ENCODE data around the gene RUNDC3A. TPM values are rescaled to one million over a fixed set of nuclear protein-coding genes. Genes with fewer than 3 reads are reported as not detected.
A peak's percentile ranks its signal among the peaks of the same experiment; 100 is the strongest.

The RUNDC3A gene
- total and polyA plus RNA-seq, 2 of the 13 experiments (the other 11 are each of a cell fraction or from before 2014, with no cell fraction given): 0.25 TPM; not detected in 1

DNA sequence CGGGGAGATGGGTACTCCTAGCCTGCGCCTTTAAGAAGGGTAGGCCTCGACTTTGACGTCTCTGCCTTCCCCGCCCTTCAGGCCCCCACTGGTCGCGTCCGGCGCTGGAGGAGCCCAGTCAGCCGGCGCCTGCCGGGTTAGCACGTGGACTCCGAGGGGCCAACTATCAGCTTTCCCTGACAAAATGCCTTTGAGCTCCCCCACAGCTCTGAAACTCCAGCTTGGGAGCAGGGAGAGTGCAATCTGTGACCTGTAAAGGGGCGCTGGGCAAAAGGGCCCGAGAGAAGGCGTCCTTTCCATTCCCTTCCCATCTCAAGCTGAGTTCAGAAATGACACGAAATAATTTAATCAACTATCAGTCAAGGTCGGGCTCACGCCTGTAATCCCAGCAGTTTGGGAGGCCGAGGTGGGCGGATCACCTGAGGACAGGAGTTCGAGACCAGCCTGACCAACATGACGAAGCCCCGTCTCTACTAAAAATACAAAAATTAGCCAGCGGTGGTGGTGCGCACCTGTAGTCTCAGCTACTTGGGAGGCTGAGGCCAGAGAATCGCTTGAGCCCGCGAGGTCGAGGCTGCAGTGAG is 18.6 kb downstream of the RUNDC3A start (continued):
- TF ChIP-seq, protein P1, sequence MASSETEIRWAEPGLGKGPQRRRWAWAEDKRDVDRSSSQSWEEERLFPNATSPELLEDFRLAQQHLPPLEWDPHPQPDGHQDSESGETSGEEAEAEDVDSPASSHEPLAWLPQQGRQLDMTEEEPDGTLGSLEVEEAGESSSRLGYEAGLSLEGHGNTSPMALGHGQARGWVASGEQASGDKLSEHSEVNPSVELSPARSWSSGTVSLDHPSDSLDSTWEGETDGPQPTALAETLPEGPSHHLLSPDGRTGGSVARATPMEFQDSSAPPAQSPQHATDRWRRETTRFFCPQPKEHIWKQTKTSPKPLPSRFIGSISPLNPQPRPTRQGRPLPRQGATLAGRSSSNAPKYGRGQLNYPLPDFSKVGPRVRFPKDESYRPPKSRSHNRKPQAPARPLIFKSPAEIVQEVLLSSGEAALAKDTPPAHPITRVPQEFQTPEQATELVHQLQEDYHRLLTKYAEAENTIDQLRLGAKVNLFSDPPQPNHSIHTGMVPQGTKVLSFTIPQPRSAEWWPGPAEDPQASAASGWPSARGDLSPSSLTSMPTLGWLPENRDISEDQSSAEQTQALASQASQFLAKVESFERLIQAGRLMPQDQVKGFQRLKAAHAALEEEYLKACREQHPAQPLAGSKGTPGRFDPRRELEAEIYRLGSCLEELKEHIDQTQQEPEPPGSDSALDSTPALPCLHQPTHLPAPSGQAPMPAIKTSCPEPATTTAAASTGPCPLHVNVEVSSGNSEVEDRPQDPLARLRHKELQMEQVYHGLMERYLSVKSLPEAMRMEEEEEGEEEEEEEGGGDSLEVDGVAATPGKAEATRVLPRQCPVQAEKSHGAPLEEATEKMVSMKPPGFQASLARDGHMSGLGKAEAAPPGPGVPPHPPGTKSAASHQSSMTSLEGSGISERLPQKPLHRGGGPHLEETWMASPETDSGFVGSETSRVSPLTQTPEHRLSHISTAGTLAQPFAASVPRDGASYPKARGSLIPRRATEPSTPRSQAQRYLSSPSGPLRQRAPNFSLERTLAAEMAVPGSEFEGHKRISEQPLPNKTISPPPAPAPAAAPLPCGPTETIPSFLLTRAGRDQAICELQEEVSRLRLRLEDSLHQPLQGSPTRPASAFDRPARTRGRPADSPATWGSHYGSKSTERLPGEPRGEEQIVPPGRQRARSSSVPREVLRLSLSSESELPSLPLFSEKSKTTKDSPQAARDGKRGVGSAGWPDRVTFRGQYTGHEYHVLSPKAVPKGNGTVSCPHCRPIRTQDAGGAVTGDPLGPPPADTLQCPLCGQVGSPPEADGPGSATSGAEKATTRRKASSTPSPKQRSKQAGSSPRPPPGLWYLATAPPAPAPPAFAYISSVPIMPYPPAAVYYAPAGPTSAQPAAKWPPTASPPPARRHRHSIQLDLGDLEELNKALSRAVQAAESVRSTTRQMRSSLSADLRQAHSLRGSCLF (CRISPR knock-in tag; IDR thresholded peaks at IDR 0.05; ENCODE audit: borderline replicate concordance): no peak
- TF ChIP-seq, protein P2, sequence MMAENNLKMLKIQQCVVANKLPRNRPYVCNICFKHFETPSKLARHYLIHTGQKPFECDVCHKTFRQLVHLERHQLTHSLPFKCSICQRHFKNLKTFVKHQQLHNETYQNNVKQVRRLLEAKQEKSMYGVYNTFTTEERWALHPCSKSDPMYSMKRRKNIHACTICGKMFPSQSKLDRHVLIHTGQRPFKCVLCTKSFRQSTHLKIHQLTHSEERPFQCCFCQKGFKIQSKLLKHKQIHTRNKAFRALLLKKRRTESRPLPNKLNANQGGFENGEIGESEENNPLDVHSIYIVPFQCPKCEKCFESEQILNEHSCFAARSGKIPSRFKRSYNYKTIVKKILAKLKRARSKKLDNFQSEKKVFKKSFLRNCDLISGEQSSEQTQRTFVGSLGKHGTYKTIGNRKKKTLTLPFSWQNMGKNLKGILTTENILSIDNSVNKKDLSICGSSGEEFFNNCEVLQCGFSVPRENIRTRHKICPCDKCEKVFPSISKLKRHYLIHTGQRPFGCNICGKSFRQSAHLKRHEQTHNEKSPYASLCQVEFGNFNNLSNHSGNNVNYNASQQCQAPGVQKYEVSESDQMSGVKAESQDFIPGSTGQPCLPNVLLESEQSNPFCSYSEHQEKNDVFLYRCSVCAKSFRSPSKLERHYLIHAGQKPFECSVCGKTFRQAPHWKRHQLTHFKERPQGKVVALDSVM (CRISPR knock-in tag; IDR thresholded peaks at IDR 0.05): peak; percentile 45; the same call in 1 of the 2 replicates
- TF ChIP-seq NFIB (CRISPR knock-in tag; IDR thresholded peaks at IDR 0.05; ENCODE audit: borderline replicate concordance) (no peak), SP4 (CRISPR knock-in tag; IDR thresholded peaks at IDR 0.05) (peak; percentile 64; the same call in 1 of the 2 replicates), JUN (CRISPR knock-in tag; IDR thresholded peaks at IDR 0.05) (no peak), MAFG (CRISPR knock-in tag; IDR thresholded peaks at IDR 0.05) (no peak), ZMYM4 (CRISPR knock-in tag; IDR thresholded peaks at IDR 0.05) (peak; percentile 42; the same call in 1 of the 2 replicates), SOX6 (IDR thresholded peaks at IDR 0.05) (no peak), SOX6 (CRISPR knock-in tag; IDR thresholded peaks at IDR 0.05) (no peak), YY1 (IDR thresholded peaks at IDR 0.05; ENCODE audit: insufficient read depth, insufficient replicate concordance, low read depth, low read length) (peak; percentile 47), ZNF3 (CRISPR knock-in tag; IDR thresholded peaks at IDR 0.05) (no peak), ZNF282 (IDR thresholded peaks at IDR 0.05; ENCODE audit: partially characterized antibody) (no peak), XRCC5 (optimal IDR thresholded peaks at IDR 0.05; ENCODE audit: low read length) (peak; percentile 75), RBFOX2 (IDR thresholded peaks at IDR 0.05; ENCODE audit: low read depth, low read length) (no peak), ZNF33A (CRISPR knock-in tag; IDR thresholded peaks at IDR 0.05; ENCODE audit: borderline replicate concordance) (no peak), ZNF547 (CRISPR knock-in tag; IDR thresholded peaks at IDR 0.05) (peak; percentile 30; the same call in 1 of the 2 replicates), TP53 (CRISPR knock-in tag; conservative IDR thresholded peaks at IDR 0.05) (no peak)
- TF ChIP-seq, protein P3, sequence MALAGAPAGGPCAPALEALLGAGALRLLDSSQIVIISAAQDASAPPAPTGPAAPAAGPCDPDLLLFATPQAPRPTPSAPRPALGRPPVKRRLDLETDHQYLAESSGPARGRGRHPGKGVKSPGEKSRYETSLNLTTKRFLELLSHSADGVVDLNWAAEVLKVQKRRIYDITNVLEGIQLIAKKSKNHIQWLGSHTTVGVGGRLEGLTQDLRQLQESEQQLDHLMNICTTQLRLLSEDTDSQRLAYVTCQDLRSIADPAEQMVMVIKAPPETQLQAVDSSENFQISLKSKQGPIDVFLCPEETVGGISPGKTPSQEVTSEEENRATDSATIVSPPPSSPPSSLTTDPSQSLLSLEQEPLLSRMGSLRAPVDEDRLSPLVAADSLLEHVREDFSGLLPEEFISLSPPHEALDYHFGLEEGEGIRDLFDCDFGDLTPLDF (CRISPR knock-in tag; IDR thresholded peaks at IDR 0.05): no peak; the same call in 1 of the 2 replicates
- TF ChIP-seq, protein P4, sequence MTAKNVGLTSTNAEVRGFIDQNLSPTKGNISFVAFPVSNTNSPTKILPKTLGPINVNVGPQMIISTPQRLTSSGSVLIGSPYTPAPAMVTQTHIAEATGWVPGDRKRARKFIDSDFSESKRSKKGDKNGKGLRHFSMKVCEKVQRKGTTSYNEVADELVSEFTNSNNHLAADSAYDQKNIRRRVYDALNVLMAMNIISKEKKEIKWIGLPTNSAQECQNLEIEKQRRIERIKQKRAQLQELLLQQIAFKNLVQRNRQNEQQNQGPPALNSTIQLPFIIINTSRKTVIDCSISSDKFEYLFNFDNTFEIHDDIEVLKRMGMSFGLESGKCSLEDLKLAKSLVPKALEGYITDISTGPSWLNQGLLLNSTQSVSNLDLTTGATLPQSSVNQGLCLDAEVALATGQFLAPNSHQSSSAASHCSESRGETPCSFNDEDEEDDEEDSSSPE (CRISPR knock-in tag; IDR thresholded peaks at IDR 0.05): peak; percentile 43; the same call in 1 of the 2 replicates
- TF ChIP-seq, protein P5, sequence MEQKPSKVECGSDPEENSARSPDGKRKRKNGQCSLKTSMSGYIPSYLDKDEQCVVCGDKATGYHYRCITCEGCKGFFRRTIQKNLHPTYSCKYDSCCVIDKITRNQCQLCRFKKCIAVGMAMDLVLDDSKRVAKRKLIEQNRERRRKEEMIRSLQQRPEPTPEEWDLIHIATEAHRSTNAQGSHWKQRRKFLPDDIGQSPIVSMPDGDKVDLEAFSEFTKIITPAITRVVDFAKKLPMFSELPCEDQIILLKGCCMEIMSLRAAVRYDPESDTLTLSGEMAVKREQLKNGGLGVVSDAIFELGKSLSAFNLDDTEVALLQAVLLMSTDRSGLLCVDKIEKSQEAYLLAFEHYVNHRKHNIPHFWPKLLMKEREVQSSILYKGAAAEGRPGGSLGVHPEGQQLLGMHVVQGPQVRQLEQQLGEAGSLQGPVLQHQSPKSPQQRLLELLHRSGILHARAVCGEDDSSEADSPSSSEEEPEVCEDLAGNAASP (CRISPR knock-in tag; IDR thresholded peaks at IDR 0.05; ENCODE audit: borderline replicate concordance): no peak
